GM12878 (cell line): ENCODE data around the gene BNC2.

Experiments
- EP300 ChIP-seq, 2 experiments: fragments of 150-350 bp in 1 of 2; IDR thresholded peaks; 2 replicates each; pipeline ENCODE4 v1.6.1; 2011 to 2012; ENCODE audit warnings: low read depth in 2 of 2, low read length in 2 of 2, borderline replicate concordance in 1 of 2, improper control_type of control experiment in 1 of 2, inconsistent platforms in 1 of 2; ENCODE audit not compliant: control insufficient read depth in 1 of 2
- ESRRA ChIP-seq: IDR thresholded peaks from 2 replicates; pipeline ENCODE4 v1.6.1; 2012; ENCODE audit warnings: mild to moderate bottlenecking, low read length, improper control_type of control experiment
- HCFC1 ChIP-seq: fragments of 150-350 bp; IDR thresholded peaks from 2 replicates; pipeline ENCODE4 v1.6.1; 2014; ENCODE audit warnings: low read length
- SREBF1 ChIP-seq: IDR thresholded peaks from 2 replicates; pipeline ENCODE4 v1.6.1; 2012; ENCODE audit warnings: mild to moderate bottlenecking, low read length
- TAF1 ChIP-seq: IDR thresholded peaks from 2 replicates; pipeline ENCODE4 v1.6.1; 2011; ENCODE audit warnings: mild to moderate bottlenecking, low read depth, low read length, borderline replicate concordance
- TARDBP ChIP-seq: IDR thresholded peaks from 2 replicates; pipeline ENCODE4 v1.6.1; 2016; ENCODE audit warnings: borderline replicate concordance
- YY1 ChIP-seq: IDR thresholded peaks from 2 replicates; pipeline ENCODE4 v1.6.1; 2011; ENCODE audit warnings: low read depth, mild to moderate bottlenecking, low read length
- ZSCAN29 ChIP-seq: fragments of 450-650 bp; IDR thresholded peaks from 2 replicates; pipeline ENCODE4 v1.6.1; 2017; ENCODE audit warnings: mild to moderate bottlenecking, moderate library complexity
- TF ChIP-seq, protein P1 (sequence below), 3 experiments: IDR thresholded peaks in 2 of 3; conservative IDR thresholded peaks in 1 of 3; 2 replicates each; pipeline ENCODE4 v1.5.1; 2011; ENCODE audit warnings: low read depth in 3 of 3, low read length in 3 of 3, mild to moderate bottlenecking in 3 of 3, control low read depth in 2 of 3, moderate library complexity in 2 of 3, inconsistent platforms in 1 of 3, mixed read lengths in 1 of 3; ENCODE audit not compliant: control insufficient read depth in 2 of 3, insufficient read depth in 1 of 3; ENCODE audit errors: extremely low read depth in 1 of 3
- TF ChIP-seq, protein P2 (sequence below): IDR thresholded peaks from 2 replicates; pipeline ENCODE4 v1.6.1; 2011; ENCODE audit warnings: low read depth, mild to moderate bottlenecking, low read length, moderate library complexity, borderline replicate concordance; ENCODE audit errors: extremely low read depth
- TF ChIP-seq, protein P3 (sequence below): IDR thresholded peaks from 2 replicates; pipeline ENCODE4 v1.6.1; 2011; ENCODE audit warnings: borderline replicate concordance, low read depth, mild to moderate bottlenecking, moderate library complexity, low read length; ENCODE audit not compliant: insufficient read depth, poor library complexity, severe bottlenecking

DNA sequence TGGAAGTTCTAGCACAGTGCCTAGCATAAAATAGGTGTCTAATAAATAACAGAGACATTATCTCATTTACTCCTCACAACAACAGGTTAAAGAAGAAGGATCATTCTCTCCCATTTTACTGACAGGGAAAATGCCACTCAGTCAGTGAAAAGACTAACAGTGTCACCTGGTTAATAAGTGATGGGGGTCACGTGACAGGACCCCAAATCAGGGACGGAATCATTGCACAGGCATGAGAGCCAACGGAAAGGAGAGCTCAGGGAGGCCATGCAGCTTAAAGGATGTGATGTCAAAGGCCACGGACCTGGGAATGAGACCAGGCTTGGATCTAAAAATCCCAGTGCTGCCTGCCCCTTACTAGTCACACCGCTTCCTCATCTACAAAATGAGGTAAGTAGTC, 101.2 kb downstream of the BNC2 start:
- no peak for TF ChIP-seq ZSCAN29
- TF ChIP-seq HCFC1, result no peak
- TF ChIP-seq TARDBP, result no peak
- TF ChIP-seq, protein P1, sequence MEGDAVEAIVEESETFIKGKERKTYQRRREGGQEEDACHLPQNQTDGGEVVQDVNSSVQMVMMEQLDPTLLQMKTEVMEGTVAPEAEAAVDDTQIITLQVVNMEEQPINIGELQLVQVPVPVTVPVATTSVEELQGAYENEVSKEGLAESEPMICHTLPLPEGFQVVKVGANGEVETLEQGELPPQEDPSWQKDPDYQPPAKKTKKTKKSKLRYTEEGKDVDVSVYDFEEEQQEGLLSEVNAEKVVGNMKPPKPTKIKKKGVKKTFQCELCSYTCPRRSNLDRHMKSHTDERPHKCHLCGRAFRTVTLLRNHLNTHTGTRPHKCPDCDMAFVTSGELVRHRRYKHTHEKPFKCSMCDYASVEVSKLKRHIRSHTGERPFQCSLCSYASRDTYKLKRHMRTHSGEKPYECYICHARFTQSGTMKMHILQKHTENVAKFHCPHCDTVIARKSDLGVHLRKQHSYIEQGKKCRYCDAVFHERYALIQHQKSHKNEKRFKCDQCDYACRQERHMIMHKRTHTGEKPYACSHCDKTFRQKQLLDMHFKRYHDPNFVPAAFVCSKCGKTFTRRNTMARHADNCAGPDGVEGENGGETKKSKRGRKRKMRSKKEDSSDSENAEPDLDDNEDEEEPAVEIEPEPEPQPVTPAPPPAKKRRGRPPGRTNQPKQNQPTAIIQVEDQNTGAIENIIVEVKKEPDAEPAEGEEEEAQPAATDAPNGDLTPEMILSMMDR (IDR thresholded peaks at IDR 0.05 in 2 of 3, conservative IDR thresholded peaks at IDR 0.05 in 1 of 3; ENCODE audit: control insufficient read depth in 2 of 3, extremely low read depth in 1 of 3, insufficient read depth in 1 of 3, low read depth in 3 of 3, low read length in 3 of 3), result no peak
- TF ChIP-seq EP300 (IDR thresholded peaks at IDR 0.05; ENCODE audit: borderline replicate concordance in 1 of 2, control insufficient read depth in 1 of 2, low read depth in 2 of 2, low read length in 2 of 2), result no peak
- TF ChIP-seq, protein P2, sequence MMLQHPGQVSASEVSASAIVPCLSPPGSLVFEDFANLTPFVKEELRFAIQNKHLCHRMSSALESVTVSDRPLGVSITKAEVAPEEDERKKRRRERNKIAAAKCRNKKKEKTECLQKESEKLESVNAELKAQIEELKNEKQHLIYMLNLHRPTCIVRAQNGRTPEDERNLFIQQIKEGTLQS, result no peak
- TF ChIP-seq, protein P3, sequence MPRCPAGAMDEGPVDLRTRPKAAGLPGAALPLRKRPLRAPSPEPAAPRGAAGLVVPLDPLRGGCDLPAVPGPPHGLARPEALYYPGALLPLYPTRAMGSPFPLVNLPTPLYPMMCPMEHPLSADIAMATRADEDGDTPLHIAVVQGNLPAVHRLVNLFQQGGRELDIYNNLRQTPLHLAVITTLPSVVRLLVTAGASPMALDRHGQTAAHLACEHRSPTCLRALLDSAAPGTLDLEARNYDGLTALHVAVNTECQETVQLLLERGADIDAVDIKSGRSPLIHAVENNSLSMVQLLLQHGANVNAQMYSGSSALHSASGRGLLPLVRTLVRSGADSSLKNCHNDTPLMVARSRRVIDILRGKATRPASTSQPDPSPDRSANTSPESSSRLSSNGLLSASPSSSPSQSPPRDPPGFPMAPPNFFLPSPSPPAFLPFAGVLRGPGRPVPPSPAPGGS, result no peak
- no peak for TF ChIP-seq TAF1
- no peak for TF ChIP-seq YY1
- TF ChIP-seq ESRRA, result no peak
- no peak for TF ChIP-seq SREBF1
